ENCODE measurements around the gene DNAL1. TPM values are rescaled to one million over a fixed set of nuclear protein-coding genes. Genes with fewer than 3 reads are reported as not detected.

The DNAL1 gene
- polyA plus RNA-seq, 1 donor (not counting 4 experiments of a cell fraction or from before 2014, with no cell fraction given): 8.4 TPM

DNA sequence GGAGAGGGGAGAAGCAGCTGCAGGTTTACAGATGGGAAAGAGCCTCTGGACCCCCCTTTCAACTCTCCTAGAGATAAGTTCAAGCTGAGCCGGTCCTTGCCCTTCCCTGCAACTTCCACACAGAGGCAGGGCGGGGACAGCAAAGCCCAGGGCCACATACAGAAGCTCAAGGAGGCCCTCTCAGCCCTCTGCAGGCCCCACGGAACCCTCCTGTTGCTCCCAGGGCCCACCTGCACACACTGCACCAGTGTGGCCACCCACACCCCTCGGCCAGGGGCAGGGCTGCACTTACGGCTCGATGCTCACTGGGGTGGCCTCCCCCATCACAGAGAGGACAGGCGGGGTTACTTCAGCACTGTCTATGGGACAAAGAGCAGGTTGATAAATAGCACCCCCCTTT is 82.4 kb downstream of the DNAL1 start:
- Histone ChIP-seq H4K20me1 (ENCODE audit: control insufficient read depth, extremely low read depth, insufficient read depth, low read length) (no peaks in the 10 kb centered on the region), H3K79me2 (ENCODE audit: control insufficient read depth, insufficient read depth, low read length) (peaks cover 25% of the 10 kb centered on the region), H3K27me3 (ENCODE audit: control insufficient read depth, extremely low read depth, insufficient read depth, low read length) (no peaks in the 10 kb centered on the region), H3K9ac (ENCODE audit: control insufficient read depth, extremely low read depth, insufficient read depth, low read length) (no peak overlapping the region), H3K9me1 (ENCODE audit: control insufficient read depth, extremely low read depth, insufficient read depth, low read length) (no peaks in the 10 kb centered on the region), H2AFZ (ENCODE audit: control insufficient read depth, low read length) (no peak overlapping the region), H3K4me2 (ENCODE audit: control insufficient read depth, extremely low read depth, insufficient read depth, low read depth, low read length) (no peak overlapping the region), H3K9me3 (ENCODE audit: control insufficient read depth, low read depth, low read length) (no peaks in the 10 kb centered on the region), H3K36me3 (ENCODE audit: control insufficient read depth in 2 of 2, extremely low read depth in 1 of 2, insufficient read depth in 2 of 2, low read length in 2 of 2) (peaks cover 44 to 62% of the 10 kb centered on the region in 2 experiments), H3K27ac (ENCODE audit: control insufficient read depth, insufficient read depth, low read length) (no peak overlapping the region), H3K4me3 (ENCODE audit: control insufficient read depth in 2 of 3, extremely low read depth in 1 of 3, insufficient read depth in 2 of 3, low read depth in 1 of 3, low read length in 3 of 3) (no peak overlapping the region), H3K4me1 (ENCODE audit: control insufficient read depth, extremely low read depth, insufficient read depth, low read length) (peaks cover 22% of the 10 kb centered on the region)
- FAIRE-seq: no peak
- TF ChIP-seq CTCF (optimal IDR thresholded peaks at IDR 0.05 in 1 of 3, IDR thresholded peaks at IDR 0.05 in 1 of 3, conservative IDR thresholded peaks at IDR 0.05 in 1 of 3; ENCODE audit: extremely low read depth in 1 of 3, insufficient read depth in 2 of 3, low read length in 3 of 3) (no peak), EZH2 (IDR thresholded peaks at IDR 0.05; ENCODE audit: low read length) (no peak)
- DNase-seq (ENCODE audit: low read depth, low spot score): no peak
- dilution Hi-C loops (cut with MboI; ENCODE audit: extremely low pct_ligation_motif_present, low sequenced_read_pairs): no loop called here

DNA sequence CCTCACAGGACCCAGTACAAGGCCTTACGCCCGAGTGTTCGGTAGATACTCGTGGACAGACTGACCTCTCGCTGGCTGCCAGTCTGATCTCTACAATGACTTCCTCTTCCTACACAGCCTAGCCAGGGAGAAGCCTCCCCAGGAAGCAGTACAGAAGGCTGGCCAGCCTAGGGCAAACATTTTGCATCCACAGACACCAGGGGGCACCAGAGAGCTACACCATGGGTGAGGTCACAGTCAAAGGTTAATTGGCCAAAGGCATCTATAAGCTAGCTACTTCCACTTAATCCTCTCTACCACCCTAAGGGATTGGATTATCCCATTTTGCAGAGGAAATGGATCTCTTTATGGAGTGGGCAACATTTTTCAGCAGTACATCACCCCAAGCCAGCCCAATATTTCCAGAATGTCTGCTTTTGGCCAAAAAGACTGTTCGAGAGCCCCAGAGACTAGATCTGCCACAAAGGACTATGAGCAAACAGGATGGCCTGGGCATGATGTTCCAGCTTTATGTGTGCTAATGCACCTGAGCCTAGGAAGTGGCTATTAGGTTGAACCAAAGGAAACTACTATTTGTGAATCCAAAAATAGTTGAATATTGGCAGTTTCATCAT is 84.0 kb downstream of the DNAL1 start:
- Histone ChIP-seq H4K20me1 (ENCODE audit: control insufficient read depth, extremely low read depth, insufficient read depth, low read length) (no peaks in the 10 kb centered on the region), H2AFZ (ENCODE audit: control insufficient read depth, low read length) (no peak overlapping the region), H3K36me3 (ENCODE audit: control insufficient read depth in 2 of 2, extremely low read depth in 1 of 2, insufficient read depth in 2 of 2, low read length in 2 of 2) (peaks cover 40 to 49% of the 10 kb centered on the region in 2 experiments), H3K9ac (ENCODE audit: control insufficient read depth, extremely low read depth, insufficient read depth, low read length) (no peak overlapping the region), H3K9me1 (ENCODE audit: control insufficient read depth, extremely low read depth, insufficient read depth, low read length) (no peaks in the 10 kb centered on the region), H3K27me3 (ENCODE audit: control insufficient read depth, extremely low read depth, insufficient read depth, low read length) (no peaks in the 10 kb centered on the region), H3K79me2 (ENCODE audit: control insufficient read depth, insufficient read depth, low read length) (peaks cover 27% of the 10 kb centered on the region), H3K27ac (ENCODE audit: control insufficient read depth, insufficient read depth, low read length) (no peak overlapping the region), H3K4me1 (ENCODE audit: control insufficient read depth, extremely low read depth, insufficient read depth, low read length) (peaks cover 22% of the 10 kb centered on the region), H3K4me2 (ENCODE audit: control insufficient read depth, extremely low read depth, insufficient read depth, low read depth, low read length) (no peak overlapping the region), H3K9me3 (ENCODE audit: control insufficient read depth, low read depth, low read length) (no peaks in the 10 kb centered on the region), H3K4me3 (ENCODE audit: control insufficient read depth in 2 of 3, extremely low read depth in 1 of 3, insufficient read depth in 2 of 3, low read depth in 1 of 3, low read length in 3 of 3) (no peak overlapping the region)
- dilution Hi-C loops (cut with MboI; ENCODE audit: extremely low pct_ligation_motif_present, low sequenced_read_pairs): no loop called here
- FAIRE-seq: peak; percentile 89
- DNase-seq (ENCODE audit: low read depth, low spot score): no peak
- peak; percentile 89 to 96 (median 96) for TF ChIP-seq CTCF (optimal IDR thresholded peaks at IDR 0.05 in 1 of 3, IDR thresholded peaks at IDR 0.05 in 1 of 3, conservative IDR thresholded peaks at IDR 0.05 in 1 of 3; ENCODE audit: extremely low read depth in 1 of 3, insufficient read depth in 2 of 3, low read length in 3 of 3)
- TF ChIP-seq EZH2 (IDR thresholded peaks at IDR 0.05; ENCODE audit: low read length): no peak

Measured in keratinocyte (primary cell).